Retinal pigment epithelial cell (primary cell): ENCODE data around the gene GAS7.
A peak's percentile ranks its signal among the peaks of the same experiment; 100 is the strongest.

Experiments used
- DNase-seq: peaks from one replicate; pipeline ENCODE4 v3.0.0-alpha.2; 2010; ENCODE audit warnings: low read depth
- H3K4me3 ChIP-seq: 2 replicates; pipeline ENCODE4 v1.5.1; 2011; ENCODE audit warnings: mild to moderate bottlenecking, low read length, control low read depth, moderate library complexity
- CTCF ChIP-seq: conservative IDR thresholded peaks from 2 replicates; pipeline ENCODE4 v1.5.1; 2011; ENCODE audit warnings: low read depth, low read length, control low read depth, inconsistent platforms

Gene GAS7

GRCh38 chr17:10114931-10115535, 83.4 kb downstream of the GAS7 start:
- peak; percentile 92 for DNase-seq
- H3K4me3 ChIP-seq, result peak overlapping the region; percentile 29

GRCh38 chr17:10112962-10113361, 85.4 kb downstream of the GAS7 start:
- no peak overlapping the region for H3K4me3 ChIP-seq
- DNase-seq, result no peak
- no peak for TF ChIP-seq CTCF

More at GRCh38 chr17:10114931-10115535, 83.4 kb downstream of the GAS7 start:
- TF ChIP-seq CTCF, result no peak

GRCh38 chr17:10111907-10112452, 86.4 kb downstream of the GAS7 start:
- H3K4me3 ChIP-seq, result no peak overlapping the region
- TF ChIP-seq CTCF, result no peak
- DNase-seq, result no peak

GRCh38 chr17:10109146-10109545, 89.3 kb downstream of the GAS7 start:
- H3K4me3 ChIP-seq, result no peak overlapping the region
- DNase-seq, result no peak

GRCh38 chr17:10107316-10108165, 90.9 kb downstream of the GAS7 start:
- TF ChIP-seq CTCF, result no peak
- no peak for DNase-seq
- H3K4me3 ChIP-seq, result no peak overlapping the region

More at GRCh38 chr17:10109146-10109545, 89.3 kb downstream of the GAS7 start:
- no peak for TF ChIP-seq CTCF

GRCh38 chr17:10106067-10106466, 92.3 kb downstream of the GAS7 start:
- DNase-seq, result no peak
- TF ChIP-seq CTCF, result no peak
- H3K4me3 ChIP-seq, result no peak overlapping the region
